HEK293 (cell line): Measurements from ENCODE around the gene ANKRD23.

Source experiments
- CTCF ChIA-PET: fragments of 350-600 bp; formaldehyde crosslinking; extraction: SDS; loops from one replicate; lab custom pipeline; 2021; ENCODE audit warnings: antibody characterized with exemption; lab: Yijun Ruan, JAX
- POLR2A ChIA-PET: fragments of 300-600 bp; formaldehyde crosslinking; extraction: SDS; loops from one replicate; lab custom pipeline; 2020; ENCODE audit warnings: antibody characterized with exemption, inconsistent platforms; lab: Yijun Ruan, JAX
- H3K27ac ChIP-seq: fragments of 200-500 bp; sonication (Bioruptor generic); 2 replicates; pipeline ENCODE4 v1.5.1; 2014; ENCODE audit warnings: low read depth, low read length, control low read depth, inconsistent platforms; ENCODE audit errors: extremely low read depth
- H3K36me3 ChIP-seq, 2 experiments: fragments of 200-500 bp in 1 of 2; sonication (Bioruptor generic) in 1 of 2; 1 replicate in 1 of 2; 2 replicates in 1 of 2; pipeline ENCODE4 v1.5.1; 2014 to 2017; ENCODE audit warnings: inconsistent platforms in 2 of 2, low read length in 2 of 2; ENCODE audit not compliant: control insufficient read depth in 2 of 2, insufficient read depth in 1 of 2
- H3K4me1 ChIP-seq: fragments of 200-500 bp; sonication (Bioruptor generic); 2 replicates; pipeline ENCODE4 v1.5.1; 2014; ENCODE audit warnings: mild to moderate bottlenecking, low read length, inconsistent platforms; ENCODE audit not compliant: control insufficient read depth, insufficient read depth
- H3K4me3 ChIP-seq: 2 replicates; pipeline ENCODE4 v1.5.1; 2011; ENCODE audit warnings: low read depth, mild to moderate bottlenecking, control low read depth, low read length, moderate library complexity
- H3K9me3 ChIP-seq: fragments of 200-500 bp; sonication (Bioruptor generic); 2 replicates; pipeline ENCODE4 v1.5.1; 2014; ENCODE audit warnings: low read depth, low read length, inconsistent platforms; ENCODE audit not compliant: control insufficient read depth, insufficient read depth
- AEBP2 ChIP-seq: fragments of 450-650 bp; formaldehyde crosslinking; IDR thresholded peaks from 2 replicates; pipeline ENCODE4 v1.5.1; 2016; ENCODE audit warnings: missing biosample characterization, missing genetic modification characterization, borderline replicate concordance
- GLI2 ChIP-seq: fragments of 450-650 bp; formaldehyde crosslinking; IDR thresholded peaks from 2 replicates; pipeline ENCODE4; 2017; ENCODE audit warnings: missing biosample characterization, missing genetic modification characterization, low read depth, borderline replicate concordance
- PRDM10 ChIP-seq: fragments of 450-650 bp; formaldehyde crosslinking; IDR thresholded peaks from 2 replicates; pipeline ENCODE4 v1.5.1; 2016; ENCODE audit warnings: missing biosample characterization, missing genetic modification characterization
- REST ChIP-seq: fragments of 450-650 bp; formaldehyde crosslinking; IDR thresholded peaks from 2 replicates; pipeline ENCODE4 v1.5.1; 2016; ENCODE audit warnings: missing biosample characterization, missing genetic modification characterization
- SCRT2 ChIP-seq: fragments of 450-650 bp; formaldehyde crosslinking; IDR thresholded peaks from 2 replicates; pipeline ENCODE4 v1.5.1; 2016; ENCODE audit warnings: missing biosample characterization, missing genetic modification characterization
- ZBTB44 ChIP-seq: fragments of 450-650 bp; IDR thresholded peaks from 2 replicates; pipeline ENCODE4 v1.5.1; 2018; ENCODE audit warnings: missing biosample characterization, mild to moderate bottlenecking, missing genetic modification characterization
- ZNF174 ChIP-seq: fragments of 450-650 bp; formaldehyde crosslinking; IDR thresholded peaks from 2 replicates; pipeline ENCODE4 v1.5.0; 2017; ENCODE audit warnings: missing biosample characterization, mild to moderate bottlenecking, missing genetic modification characterization
- ZNF18 ChIP-seq: fragments of 450-650 bp; formaldehyde crosslinking; IDR thresholded peaks from 2 replicates; pipeline ENCODE4 v1.5.1; 2016; ENCODE audit warnings: missing biosample characterization, missing genetic modification characterization
- ZNF292 ChIP-seq: fragments of 450-650 bp; formaldehyde crosslinking; IDR thresholded peaks from 2 replicates; pipeline ENCODE4 v1.5.1; 2016; ENCODE audit warnings: low read depth, missing biosample characterization, missing genetic modification characterization, borderline replicate concordance
- ZNF302 ChIP-seq: fragments of 450-650 bp; formaldehyde crosslinking; IDR thresholded peaks from 2 replicates; pipeline ENCODE4 v1.5.1; 2016; ENCODE audit warnings: missing biosample characterization, missing genetic modification characterization, low read depth
- ZNF558 ChIP-seq: fragments of 450-650 bp; formaldehyde crosslinking; IDR thresholded peaks from 2 replicates; pipeline ENCODE4 v1.5.1; 2016; ENCODE audit warnings: missing biosample characterization, missing genetic modification characterization
- ZNF600 ChIP-seq: fragments of 450-650 bp; formaldehyde crosslinking; IDR thresholded peaks from 2 replicates; pipeline ENCODE4 v1.5.1; 2016; ENCODE audit warnings: missing biosample characterization, missing genetic modification characterization
- ZNF664 ChIP-seq: fragments of 450-650 bp; formaldehyde crosslinking; IDR thresholded peaks from 2 replicates; pipeline ENCODE4 v1.5.1; 2016; ENCODE audit warnings: missing biosample characterization, missing genetic modification characterization
- ZNF747 ChIP-seq: fragments of 450-650 bp; formaldehyde crosslinking; IDR thresholded peaks from 2 replicates; pipeline ENCODE4 v1.5.1; 2016; ENCODE audit warnings: missing biosample characterization, missing genetic modification characterization
- ZSCAN23 ChIP-seq: fragments of 450-650 bp; formaldehyde crosslinking; IDR thresholded peaks from 2 replicates; pipeline ENCODE4 v1.5.1; 2016; ENCODE audit warnings: missing biosample characterization, missing genetic modification characterization

ANKRD23 gene

GRCh38 chr2:96838345-96839292 is 5.2 kb downstream of the ANKRD23 start:
- no peak for TF ChIP-seq ZNF600 (tag by site-specific recombination)
- no peak for TF ChIP-seq GLI2 (tag by site-specific recombination)
- TF ChIP-seq ZNF292 (tag by site-specific recombination): no peak
- 0 out of 2 replicates have a peak, but pooled peaks have one; percentile 22 for TF ChIP-seq SCRT2 (tag by site-specific recombination)
- TF ChIP-seq, all 188 proteins: peak for 1
- Histone ChIP-seq H3K4me3 (no peak overlapping the region), H3K27ac (no peak overlapping the region), H3K9me3 (no peaks in the 10 kb centered on the region), H3K4me1 (no peaks in the 10 kb centered on the region), H3K36me3 (peaks cover 12 to 53% of the 10 kb centered on the region in 2 experiments)
- POLR2A ChIA-PET: interaction anchor here (0.6 kb wide), 1 partner anchor 11 kb away, joined by 3 read pairs; no protein-coding TSS in a partner anchor
- CTCF ChIA-PET: no interaction called here

GRCh38 chr2:96837575-96837974 is 6.2 kb downstream of the ANKRD23 start:
- H3K4me3 ChIP-seq: no peak overlapping the region
- ChIA-PET POLR2A (no interaction called here), CTCF (interaction anchor here (1.6 kb wide), 1 partner anchor 20 kb away, joined by 5 read pairs; the partner anchor contains the start of gene ANKRD39)
- H3K36me3 ChIP-seq: peaks cover 12 to 64% of the 10 kb centered on the region in 2 experiments
- H3K4me1 ChIP-seq: peaks cover 4% of the 10 kb centered on the region; the same call in 1 of the 2 replicates
- no peaks in the 10 kb centered on the region for H3K9me3 ChIP-seq
- TF ChIP-seq ZNF747 (tag by site-specific recombination): no peak
- TF ChIP-seq ZNF664 (tag by site-specific recombination): no peak
- TF ChIP-seq ZNF302 (tag by site-specific recombination): no peak
- no peak for TF ChIP-seq ZBTB44 (tag by site-specific recombination)
- TF ChIP-seq ZSCAN23 (tag by site-specific recombination): no peak
- TF ChIP-seq AEBP2 (tag by site-specific recombination): no peak
- TF ChIP-seq REST (tag by site-specific recombination): no peak
- no peak overlapping the region for H3K27ac ChIP-seq

GRCh38 chr2:96835830-96836229 is 8.0 kb downstream of the ANKRD23 start:
- ChIA-PET CTCF (interaction anchor here (1.6 kb wide), 1 partner anchor 22 kb away, joined by 5 read pairs; the partner anchor contains the start of gene ANKRD39), POLR2A (interaction anchor here (0.7 to 1.3 kb wide), 4 partner anchors 11 to 387 kb away, joined by 3 to 8 read pairs (median 4); no protein-coding TSS in a partner anchor)
- Histone ChIP-seq H3K4me1 (peaks cover 4% of the 10 kb centered on the region; the same call in 1 of the 2 replicates), H3K36me3 (peaks cover 15 to 79% of the 10 kb centered on the region in 2 experiments), H3K27ac (no peak overlapping the region), H3K4me3 (no peak overlapping the region), H3K9me3 (no peaks in the 10 kb centered on the region)
- TF ChIP-seq ZNF18 (no peak), ZNF174 (tag by site-specific recombination) (no peak), ZNF558 (tag by site-specific recombination) (no peak), PRDM10 (tag by site-specific recombination) (peak; percentile 32; the same call in 1 of the 2 replicates)
